Caco-2 (cell line): ENCODE data around the gene AGAP1. TPM values are rescaled to one million over a fixed set of nuclear protein-coding genes. Genes with fewer than 3 reads are reported as not detected.

Source experiments
- BruUV-seq: library from RNA; stranded (reverse); fragments of 400-500 nt; replicated peaks from 2 replicates; lab custom pipeline; 2021; lab: Mats Ljungman, UMichigan
- CTCF ChIA-PET: fragments of 300-600 bp; sonication (Branson Sonifier 250); formaldehyde crosslinking; loops from one replicate; lab custom pipeline; 2022; ENCODE audit warnings: antibody characterized with exemption; lab: Charles Lee
- POLR2A ChIA-PET: fragments of 300-600 bp; sonication (Branson Sonifier 250); formaldehyde crosslinking; loops from one replicate; lab custom pipeline; 2022; ENCODE audit warnings: antibody characterized with exemption; lab: Charles Lee
- DNase-seq, 2 experiments: peaks; one replicate each; pipeline versions ENCODE4 v3.0.0 to v3.0.0-alpha.2; 2020 to 2022
- H3K27me3 ChIP-seq: replicated peaks from 2 replicates; pipeline ENCODE4 v1.6.0; 2011; ENCODE audit warnings: low read length; ENCODE audit not compliant: control insufficient read depth, insufficient read depth
- H3K36me3 ChIP-seq: 2 replicates; pipeline ENCODE4 v1.5.1; 2011; ENCODE audit warnings: low read length; ENCODE audit not compliant: control insufficient read depth, insufficient read depth
- H3K4me1 ChIP-seq: fragments of 250-450 bp; sonication (Bioruptor Pico); 2 replicates; pipeline ENCODE4 v1.5.1; 2020; ENCODE audit warnings: mild to moderate bottlenecking
- H3K4me3 ChIP-seq: 2 replicates; pipeline ENCODE4 v1.5.1; 2011; ENCODE audit warnings: low read depth, mild to moderate bottlenecking, control low read depth, low read length
- H3K9me3 ChIP-seq: fragments of 250-450 bp; sonication (Bioruptor Pico); 2 replicates; pipeline ENCODE4 v1.5.1; 2020; ENCODE audit warnings: mild to moderate bottlenecking, moderate library complexity
- H3K27ac Mint-ChIP-seq: one replicate; pipeline ENCODE4 v1.8.0; 2022; ENCODE audit warnings: mixed read lengths; ENCODE audit not compliant: unreplicated experiment
- H3K27me3 Mint-ChIP-seq: one replicate; pipeline ENCODE4 v1.8.0; 2022; ENCODE audit warnings: mixed read lengths; ENCODE audit not compliant: insufficient read depth, unreplicated experiment
- H3K36me3 Mint-ChIP-seq: one replicate; pipeline ENCODE4 v1.8.0; 2022; ENCODE audit warnings: mild to moderate bottlenecking, mixed read lengths; ENCODE audit not compliant: insufficient read depth, unreplicated experiment
- H3K4me1 Mint-ChIP-seq: one replicate; pipeline ENCODE4 v1.8.0; 2022; ENCODE audit warnings: low read depth, mixed read lengths; ENCODE audit not compliant: unreplicated experiment
- H3K4me3 Mint-ChIP-seq: one replicate; pipeline ENCODE4 v1.8.0; 2022; ENCODE audit warnings: mild to moderate bottlenecking, moderate library complexity, mixed read lengths; ENCODE audit not compliant: unreplicated experiment
- H3K9me3 Mint-ChIP-seq: one replicate; pipeline ENCODE4 v1.8.0; 2022; ENCODE audit warnings: mixed read lengths; ENCODE audit not compliant: unreplicated experiment
- CTCF ChIP-seq, 2 experiments: fragments of 200-600 bp in 1 of 2; IDR thresholded peaks; 1 replicate in 1 of 2; 2 replicates in 1 of 2; pipeline versions ENCODE4 v1.5.1 to v1.8.0; 2011 to 2022; ENCODE audit warnings: antibody characterized with exemption in 1 of 2, control low read depth in 1 of 2, inconsistent platforms in 1 of 2, low read depth in 1 of 2, low read length in 1 of 2, mild to moderate bottlenecking in 1 of 2, moderate library complexity in 1 of 2; ENCODE audit not compliant: insufficient read depth in 1 of 2, severe bottlenecking in 1 of 2, unreplicated experiment in 1 of 2
- intact Hi-C: fragments of 100-400 bp; cut with micrococcal nuclease; formaldehyde crosslinking; loops from one replicate; pipeline ENCODE4 v1.10.0; 2022; ENCODE audit not compliant: unreplicated experiment
- total RNA-seq: library from RNA; stranded (reverse); gene quantifications from 2 replicates; pipeline ENCODE4 v1.2.3, GENCODE V29; 2022

Gene AGAP1
- total RNA-seq, 1 experiment from 2014 or later = 41.7 TPM

GRCh38 chr2:235641956-235642355 lies 148.1 kb downstream of the AGAP1 start:
- no peaks in the 10 kb centered on the region for H3K36me3 ChIP-seq
- no peak overlapping the region for H3K27ac Mint-ChIP-seq
- H3K4me1 ChIP-seq = no peaks in the 10 kb centered on the region
- H3K4me3 Mint-ChIP-seq = no peak overlapping the region
- no peak overlapping the region for H3K4me3 ChIP-seq
- no TSS peak for BruUV-seq
- H3K9me3 ChIP-seq = no peaks in the 10 kb centered on the region
- intact Hi-C loops = no loop called here
- DNase-seq = no peak
- H3K27me3 ChIP-seq = no peaks in the 10 kb centered on the region
- POLR2A ChIA-PET = no interaction called here
- no peaks in the 10 kb centered on the region for H3K9me3 Mint-ChIP-seq
- peaks cover 7% of the 10 kb centered on the region for H3K4me1 Mint-ChIP-seq
- TF ChIP-seq CTCF (IDR thresholded peaks at IDR 0.05; ENCODE audit: insufficient read depth in 1 of 2, low read depth in 1 of 2, low read length in 1 of 2, severe bottlenecking in 1 of 2, unreplicated experiment in 1 of 2) = no peak
- H3K27me3 Mint-ChIP-seq = no peaks in the 10 kb centered on the region
- peaks cover 5% of the 10 kb centered on the region for H3K36me3 Mint-ChIP-seq
- CTCF ChIA-PET = no interaction called here

- Mint-ChIP-seq H3K4me3 (no peak overlapping the region), H3K36me3 (peaks cover 5% of the 10 kb centered on the region), H3K27ac (no peak overlapping the region), H3K27me3 (no peaks in the 10 kb centered on the region), H3K9me3 (no peaks in the 10 kb centered on the region), H3K4me1 (peaks cover 7% of the 10 kb centered on the region)
- TF ChIP-seq CTCF (IDR thresholded peaks at IDR 0.05; ENCODE audit: insufficient read depth in 1 of 2, low read depth in 1 of 2, low read length in 1 of 2, severe bottlenecking in 1 of 2, unreplicated experiment in 1 of 2) = no peak
- Histone ChIP-seq H3K36me3 (no peaks in the 10 kb centered on the region), H3K4me3 (no peak overlapping the region), H3K4me1 (no peaks in the 10 kb centered on the region), H3K27me3 (no peaks in the 10 kb centered on the region), H3K9me3 (no peaks in the 10 kb centered on the region)
- no TSS peak for BruUV-seq
- POLR2A ChIA-PET = no interaction called here
- CTCF ChIA-PET = no interaction called here
- intact Hi-C loops = no loop called here
- no peak for DNase-seq
Observed at GRCh38 chr2:235642446-235643098, 148.7 kb downstream of the AGAP1 start.

- POLR2A ChIA-PET = no interaction called here
Observed at GRCh38 chr2:235643680-235644511, 150.1 kb downstream of the AGAP1 start.

More at GRCh38 chr2:235643680-235644511, 150.1 kb downstream of the AGAP1 start:
- no peaks in the 10 kb centered on the region for H3K27me3 Mint-ChIP-seq
- H3K4me1 Mint-ChIP-seq = peaks cover 3% of the 10 kb centered on the region
- no peaks in the 10 kb centered on the region for H3K27me3 ChIP-seq
- CTCF ChIA-PET = no interaction called here
- no peak for DNase-seq
- H3K9me3 ChIP-seq = no peaks in the 10 kb centered on the region
- no peak overlapping the region for H3K4me3 Mint-ChIP-seq
- no peaks in the 10 kb centered on the region for H3K36me3 ChIP-seq
- BruUV-seq = no TSS peak
- no peaks in the 10 kb centered on the region for H3K4me1 ChIP-seq
- TF ChIP-seq CTCF (IDR thresholded peaks at IDR 0.05; ENCODE audit: insufficient read depth in 1 of 2, low read depth in 1 of 2, low read length in 1 of 2, severe bottlenecking in 1 of 2, unreplicated experiment in 1 of 2) = no peak
- no peaks in the 10 kb centered on the region for H3K9me3 Mint-ChIP-seq
- no peak overlapping the region for H3K27ac Mint-ChIP-seq
- peaks cover 5% of the 10 kb centered on the region for H3K36me3 Mint-ChIP-seq
- no peak overlapping the region for H3K4me3 ChIP-seq
- intact Hi-C loops = no loop called here
